GM12875 (cell line): ENCODE results near the gene ARHGAP40.

Experiments
- H3K4me3 ChIP-seq: one replicate; pipeline ENCODE4 v1.5.1; 2011; ENCODE audit warnings: low read depth, low read length, control low read depth
- CTCF ChIP-seq: IDR thresholded peaks from 2 replicates; pipeline ENCODE4 v1.5.1; 2011; ENCODE audit warnings: low read depth, mild to moderate bottlenecking, control low read depth, inconsistent platforms, low read length, moderate library complexity, borderline replicate concordance; ENCODE audit not compliant: insufficient read depth

The ARHGAP40 gene

GRCh38 chr20:38674765-38675133, 73.1 kb downstream of the ARHGAP40 start:
- no peak for TF ChIP-seq CTCF
- no peak overlapping the region for H3K4me3 ChIP-seq

- no peak for TF ChIP-seq CTCF
- H3K4me3 ChIP-seq, result no peak overlapping the region
Observed at GRCh38 chr20:38676576-38676975, 75.0 kb downstream of the ARHGAP40 start.

GRCh38 chr20:38680500-38681306, 79.1 kb downstream of the ARHGAP40 start:
- TF ChIP-seq CTCF, result no peak
- no peak overlapping the region for H3K4me3 ChIP-seq

GRCh38 chr20:38685271-38685670, 83.7 kb downstream of the ARHGAP40 start:
- no peak for TF ChIP-seq CTCF
- no peak overlapping the region for H3K4me3 ChIP-seq

GRCh38 chr20:38685853-38686473, 84.4 kb downstream of the ARHGAP40 start:
- TF ChIP-seq CTCF, result no peak

DNA sequence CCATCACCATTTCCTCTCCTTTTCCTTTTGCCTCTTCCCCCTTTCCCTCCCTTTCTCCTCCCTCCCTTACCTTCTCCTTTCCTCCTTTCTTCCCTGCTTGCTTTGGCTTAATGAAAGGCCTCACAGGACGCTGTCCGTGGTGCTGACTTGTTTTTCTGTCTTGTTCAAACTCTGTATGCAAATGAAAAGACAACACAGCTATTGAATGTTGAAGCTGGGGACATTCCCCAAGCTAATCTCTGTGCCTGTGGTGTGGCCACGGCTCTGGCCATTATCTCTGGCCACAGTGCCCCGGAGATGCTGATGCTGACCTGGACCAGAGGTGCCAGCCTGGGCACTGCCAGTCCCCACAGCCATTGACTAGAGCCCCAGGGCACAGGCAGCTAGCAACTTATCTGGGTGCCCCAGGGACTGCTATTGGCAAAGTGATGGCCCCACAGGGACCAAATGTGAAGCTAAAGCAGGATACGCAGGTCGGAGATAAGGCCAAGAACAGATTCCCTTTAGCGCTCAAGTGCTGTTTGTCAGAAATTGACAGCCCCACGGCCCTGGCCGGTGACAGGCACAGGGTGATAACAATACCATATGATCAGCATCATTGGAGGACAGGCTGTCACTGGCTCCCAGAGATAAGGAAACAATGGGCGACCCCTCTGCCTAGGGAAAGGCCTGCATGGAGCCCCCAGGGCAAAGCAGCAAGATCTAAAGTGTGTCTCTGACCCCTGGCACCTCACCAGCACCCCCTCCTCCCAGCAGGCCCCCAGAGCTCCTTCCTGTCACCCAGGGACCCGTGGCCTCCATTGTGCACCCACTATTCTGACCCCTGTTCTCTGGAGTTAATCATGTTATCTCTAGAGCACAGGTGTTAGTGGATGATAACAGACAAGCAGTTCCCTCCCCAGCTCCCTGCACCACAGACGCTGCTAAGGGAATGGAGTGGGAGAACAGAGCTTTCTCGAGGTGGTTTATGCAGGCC, 91.1 kb downstream of the ARHGAP40 start:
- TF ChIP-seq CTCF, result no peak
- H3K4me3 ChIP-seq, result no peak overlapping the region

More at GRCh38 chr20:38685853-38686473, 84.4 kb downstream of the ARHGAP40 start:
- no peak overlapping the region for H3K4me3 ChIP-seq
